GM10266 (cell line): ENCODE results near the gene HINT1.

ENCODE experiments used
- DNase-seq: peaks from one replicate; pipeline ENCODE4 v3.0.0; 2012; ENCODE audit errors: extremely low spot score
- TF ChIP-seq, protein P1 (sequence below): IDR thresholded peaks from 2 replicates; pipeline ENCODE4 v1.5.1; 2012; ENCODE audit warnings: mild to moderate bottlenecking, low read depth; ENCODE audit not compliant: control insufficient read depth, insufficient read depth; ENCODE audit errors: missing control alignments

Gene HINT1

GRCh38 chr5:131109540-131110255 is 55.4 kb downstream of the HINT1 start:
- DNase-seq = peak; percentile 47
- TF ChIP-seq, protein P1, sequence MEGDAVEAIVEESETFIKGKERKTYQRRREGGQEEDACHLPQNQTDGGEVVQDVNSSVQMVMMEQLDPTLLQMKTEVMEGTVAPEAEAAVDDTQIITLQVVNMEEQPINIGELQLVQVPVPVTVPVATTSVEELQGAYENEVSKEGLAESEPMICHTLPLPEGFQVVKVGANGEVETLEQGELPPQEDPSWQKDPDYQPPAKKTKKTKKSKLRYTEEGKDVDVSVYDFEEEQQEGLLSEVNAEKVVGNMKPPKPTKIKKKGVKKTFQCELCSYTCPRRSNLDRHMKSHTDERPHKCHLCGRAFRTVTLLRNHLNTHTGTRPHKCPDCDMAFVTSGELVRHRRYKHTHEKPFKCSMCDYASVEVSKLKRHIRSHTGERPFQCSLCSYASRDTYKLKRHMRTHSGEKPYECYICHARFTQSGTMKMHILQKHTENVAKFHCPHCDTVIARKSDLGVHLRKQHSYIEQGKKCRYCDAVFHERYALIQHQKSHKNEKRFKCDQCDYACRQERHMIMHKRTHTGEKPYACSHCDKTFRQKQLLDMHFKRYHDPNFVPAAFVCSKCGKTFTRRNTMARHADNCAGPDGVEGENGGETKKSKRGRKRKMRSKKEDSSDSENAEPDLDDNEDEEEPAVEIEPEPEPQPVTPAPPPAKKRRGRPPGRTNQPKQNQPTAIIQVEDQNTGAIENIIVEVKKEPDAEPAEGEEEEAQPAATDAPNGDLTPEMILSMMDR = peak; percentile 73
